Measurements from ENCODE around the gene PIGH.
"Not testable (repeated sequence)": the region's sequence is repeated elsewhere in the genome, so short reads cannot be mapped to it uniquely, and the experiment has no call there.

DNA sequence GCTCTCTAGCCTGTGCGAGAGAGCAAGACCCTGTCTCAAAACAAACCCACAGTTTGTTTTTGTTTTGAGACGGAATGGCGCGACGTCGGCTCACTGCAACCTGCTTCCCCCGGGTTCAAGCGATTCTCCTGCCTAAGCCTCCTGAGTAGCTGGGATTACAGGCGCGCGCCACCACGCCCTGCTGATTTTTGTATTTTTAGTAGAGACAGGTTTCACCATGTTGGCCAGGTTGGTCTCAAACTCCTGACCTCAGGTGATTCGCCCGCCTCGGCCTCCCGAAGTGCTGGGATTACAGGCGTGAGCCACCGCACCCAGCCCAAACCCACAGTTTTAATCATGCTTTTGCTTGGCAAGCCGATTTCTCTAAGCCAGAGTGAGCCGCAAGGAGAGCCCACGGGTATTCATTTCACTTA is 500 bp upstream of the PIGH start:
- TF ChIP-seq, protein P1, sequence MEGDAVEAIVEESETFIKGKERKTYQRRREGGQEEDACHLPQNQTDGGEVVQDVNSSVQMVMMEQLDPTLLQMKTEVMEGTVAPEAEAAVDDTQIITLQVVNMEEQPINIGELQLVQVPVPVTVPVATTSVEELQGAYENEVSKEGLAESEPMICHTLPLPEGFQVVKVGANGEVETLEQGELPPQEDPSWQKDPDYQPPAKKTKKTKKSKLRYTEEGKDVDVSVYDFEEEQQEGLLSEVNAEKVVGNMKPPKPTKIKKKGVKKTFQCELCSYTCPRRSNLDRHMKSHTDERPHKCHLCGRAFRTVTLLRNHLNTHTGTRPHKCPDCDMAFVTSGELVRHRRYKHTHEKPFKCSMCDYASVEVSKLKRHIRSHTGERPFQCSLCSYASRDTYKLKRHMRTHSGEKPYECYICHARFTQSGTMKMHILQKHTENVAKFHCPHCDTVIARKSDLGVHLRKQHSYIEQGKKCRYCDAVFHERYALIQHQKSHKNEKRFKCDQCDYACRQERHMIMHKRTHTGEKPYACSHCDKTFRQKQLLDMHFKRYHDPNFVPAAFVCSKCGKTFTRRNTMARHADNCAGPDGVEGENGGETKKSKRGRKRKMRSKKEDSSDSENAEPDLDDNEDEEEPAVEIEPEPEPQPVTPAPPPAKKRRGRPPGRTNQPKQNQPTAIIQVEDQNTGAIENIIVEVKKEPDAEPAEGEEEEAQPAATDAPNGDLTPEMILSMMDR (IDR thresholded peaks at IDR 0.05) = not testable (repeated sequence)
- TF ChIP-seq POLR2AphosphoS5, EP300 (IDR thresholded peaks at IDR 0.05): not testable (repeated sequence)
